Thyroid gland (tissue), 4 donors: ENCODE measurements around the gene CYP4F12.

Experiments used
- POLR2A ChIP-seq, 2 donors: fragments of 450-650 bp; IDR thresholded peaks; one replicate each; pipeline ENCODE4 v1.6.1; 2017; ENCODE audit warnings: antibody characterized with exemption in 2 of 2, mild to moderate bottlenecking in 2 of 2, moderate library complexity in 1 of 2
- TF ChIP-seq, protein P1 (sequence below), 6 experiments: fragments of 200-600 bp in 3 of 6; fragments of 450-650 bp in 3 of 6; sonication (generic) in 3 of 6; IDR thresholded peaks; one replicate each; pipeline ENCODE4 v1.5.1; 2016 to 2019; ENCODE audit warnings: antibody characterized with exemption in 6 of 6, mild to moderate bottlenecking in 2 of 6, inconsistent platforms in 1 of 6, moderate library complexity in 1 of 6

DNA sequence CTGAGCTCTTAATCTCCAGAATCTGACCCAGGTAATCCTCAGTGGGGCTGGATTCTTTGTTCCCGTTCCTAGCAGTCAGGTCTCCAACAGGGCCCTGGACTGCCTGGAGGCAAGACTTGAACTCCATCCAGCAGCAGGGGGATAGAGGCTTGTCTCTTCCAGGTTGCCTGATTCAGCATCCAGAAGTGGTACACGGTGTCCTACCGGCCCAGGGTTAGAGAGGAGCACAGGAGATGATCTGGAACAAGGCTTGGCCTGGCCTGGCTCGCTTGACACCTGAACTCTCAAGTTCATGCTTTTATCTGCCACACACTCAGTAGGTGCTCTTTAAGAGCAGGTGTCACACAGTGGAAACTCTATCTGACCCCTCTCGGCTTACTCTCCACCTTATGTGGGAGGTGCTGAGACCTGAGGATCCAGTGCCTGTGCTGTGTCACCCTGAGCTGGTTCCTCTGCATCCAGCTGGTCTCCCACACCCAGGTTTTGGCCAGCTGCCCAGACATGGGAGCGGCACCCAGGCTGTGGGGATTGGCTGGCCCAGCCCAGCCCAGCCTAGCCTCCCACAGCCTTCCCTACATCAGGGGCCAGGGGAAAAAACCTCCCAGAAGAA, 32.5 kb upstream of the CYP4F12 start, which contains the start of gene CYP4F3:
- TF ChIP-seq, protein P1, sequence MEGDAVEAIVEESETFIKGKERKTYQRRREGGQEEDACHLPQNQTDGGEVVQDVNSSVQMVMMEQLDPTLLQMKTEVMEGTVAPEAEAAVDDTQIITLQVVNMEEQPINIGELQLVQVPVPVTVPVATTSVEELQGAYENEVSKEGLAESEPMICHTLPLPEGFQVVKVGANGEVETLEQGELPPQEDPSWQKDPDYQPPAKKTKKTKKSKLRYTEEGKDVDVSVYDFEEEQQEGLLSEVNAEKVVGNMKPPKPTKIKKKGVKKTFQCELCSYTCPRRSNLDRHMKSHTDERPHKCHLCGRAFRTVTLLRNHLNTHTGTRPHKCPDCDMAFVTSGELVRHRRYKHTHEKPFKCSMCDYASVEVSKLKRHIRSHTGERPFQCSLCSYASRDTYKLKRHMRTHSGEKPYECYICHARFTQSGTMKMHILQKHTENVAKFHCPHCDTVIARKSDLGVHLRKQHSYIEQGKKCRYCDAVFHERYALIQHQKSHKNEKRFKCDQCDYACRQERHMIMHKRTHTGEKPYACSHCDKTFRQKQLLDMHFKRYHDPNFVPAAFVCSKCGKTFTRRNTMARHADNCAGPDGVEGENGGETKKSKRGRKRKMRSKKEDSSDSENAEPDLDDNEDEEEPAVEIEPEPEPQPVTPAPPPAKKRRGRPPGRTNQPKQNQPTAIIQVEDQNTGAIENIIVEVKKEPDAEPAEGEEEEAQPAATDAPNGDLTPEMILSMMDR (IDR thresholded peaks at IDR 0.05), result no peak
- TF ChIP-seq POLR2A (IDR thresholded peaks at IDR 0.05), result no peak
